GM18858 (cell line): Measurements from ENCODE around the gene ERP29.
"Not testable (repeated sequence)": the region's sequence is repeated elsewhere in the genome, so short reads cannot be mapped to it uniquely, and the experiment has no call there.

ENCODE experiments used
- ATAC-seq: cut with Tn5 transposase; IDR thresholded peaks from one replicate; pipeline ENCODE4 v1.9.1; 2021; ENCODE audit not compliant: unreplicated experiment

Gene ERP29

GRCh38 chr12:112000820-112001219, 12.4 kb upstream of the ERP29 start:
- ATAC-seq = no peak

- no peak for ATAC-seq
Observed at GRCh38 chr12:112001576-112001975, 11.7 kb upstream of the ERP29 start.

DNA sequence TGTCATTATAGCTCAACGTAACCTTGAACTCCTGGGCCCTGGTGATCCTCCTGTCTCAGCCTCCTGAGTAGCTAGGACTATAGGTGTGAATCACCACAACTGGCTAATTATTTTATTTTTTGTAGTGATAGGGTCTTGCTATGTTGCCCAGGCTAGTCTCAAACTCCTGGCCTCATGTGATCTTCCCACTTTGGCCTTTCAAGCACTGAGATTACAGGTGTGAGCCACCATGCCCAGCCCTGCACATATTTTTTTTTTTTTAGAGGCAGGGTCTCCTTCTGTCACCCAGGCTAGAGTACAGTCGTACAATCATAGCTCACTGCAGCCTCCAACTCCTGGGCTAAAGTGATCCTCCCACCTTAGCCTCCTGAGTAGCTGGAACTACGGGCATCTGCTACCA, 9.2 kb upstream of the ERP29 start:
- no peak for ATAC-seq

DNA sequence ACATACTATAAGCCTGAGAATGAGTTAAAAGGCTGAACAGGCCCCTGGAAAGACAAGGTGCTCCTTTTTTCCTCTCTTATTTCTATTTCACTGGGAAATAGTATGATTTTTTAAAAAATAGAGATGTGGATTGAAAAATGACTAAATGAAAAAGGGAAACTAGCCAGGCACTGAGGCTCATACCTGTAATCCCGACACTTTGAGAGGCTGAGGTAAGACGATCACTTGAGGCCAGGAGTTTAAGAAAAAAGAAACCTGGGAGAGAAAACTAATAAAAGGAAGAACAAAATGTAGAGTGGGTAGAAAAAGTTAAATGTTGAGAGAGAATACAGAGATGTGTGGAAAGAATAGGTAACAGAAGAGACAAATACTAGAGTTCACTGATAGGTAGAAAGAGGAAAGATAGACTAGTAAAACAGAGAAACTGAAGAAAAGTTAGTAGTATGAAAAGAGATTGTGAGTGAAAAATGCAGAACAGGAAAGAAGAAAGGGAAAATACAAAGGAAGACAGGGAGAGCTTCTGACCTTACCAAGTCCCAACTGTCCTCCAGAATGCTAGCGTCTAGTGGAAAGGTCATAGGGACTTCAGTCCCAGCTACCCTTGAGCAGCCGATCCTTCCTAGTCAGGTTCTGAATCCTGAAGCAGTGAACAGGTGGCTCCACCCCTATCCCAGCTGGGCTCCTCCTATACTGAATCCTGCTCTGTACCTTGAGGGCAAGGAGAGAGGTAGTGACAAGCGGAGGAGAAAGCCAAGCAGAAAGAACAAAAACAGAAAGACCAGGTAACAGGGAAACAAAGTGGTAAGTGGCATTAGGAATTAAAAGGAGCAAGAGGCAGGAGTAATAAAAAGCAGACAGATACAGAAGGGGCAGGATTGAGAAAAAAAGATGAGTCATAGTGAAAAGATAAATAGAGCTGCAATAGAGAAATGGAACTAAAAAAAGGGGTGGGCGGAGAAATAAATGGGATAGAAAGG, 7.5 kb upstream of the ERP29 start:
- no peak for ATAC-seq

DNA sequence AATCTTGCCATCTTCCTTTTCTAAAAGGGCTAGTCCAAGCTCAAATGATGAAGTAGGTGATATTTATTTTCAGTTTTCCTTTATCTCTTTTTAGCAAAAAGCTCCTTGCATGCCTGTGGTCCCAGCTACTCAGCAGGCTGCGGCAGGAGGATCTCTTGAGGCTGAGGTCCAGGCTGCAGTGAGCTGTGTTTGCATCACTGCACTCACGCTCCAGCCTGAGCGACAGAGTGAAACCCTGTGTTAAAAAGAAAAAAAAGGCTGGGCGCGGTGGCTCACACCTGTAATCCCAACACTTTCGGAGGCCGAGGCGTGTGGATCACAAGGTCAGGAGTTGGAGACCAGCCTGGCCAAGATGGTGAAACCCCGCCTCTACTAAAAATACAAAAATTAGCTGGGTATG, 5.3 kb upstream of the ERP29 start:
- ATAC-seq = no peak

DNA sequence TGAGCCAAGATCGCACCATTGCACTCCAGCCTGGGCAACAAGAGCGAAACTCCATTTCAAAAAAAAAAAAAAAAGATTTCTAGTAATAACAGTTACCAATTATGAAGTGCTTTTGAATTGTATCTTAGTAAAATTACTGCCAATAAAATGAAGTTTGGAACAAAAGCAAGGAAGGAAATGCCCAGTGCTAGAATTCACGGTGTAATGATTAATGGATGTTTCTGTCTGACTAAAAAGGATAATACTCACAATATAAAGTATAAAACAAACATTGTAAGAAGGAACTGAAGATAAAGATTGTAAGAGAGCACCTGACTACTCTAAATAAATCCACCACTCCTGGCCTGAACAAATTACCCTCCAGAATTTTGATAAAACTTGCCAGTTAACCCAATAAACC, 4.3 kb upstream of the ERP29 start:
- ATAC-seq = no peak

DNA sequence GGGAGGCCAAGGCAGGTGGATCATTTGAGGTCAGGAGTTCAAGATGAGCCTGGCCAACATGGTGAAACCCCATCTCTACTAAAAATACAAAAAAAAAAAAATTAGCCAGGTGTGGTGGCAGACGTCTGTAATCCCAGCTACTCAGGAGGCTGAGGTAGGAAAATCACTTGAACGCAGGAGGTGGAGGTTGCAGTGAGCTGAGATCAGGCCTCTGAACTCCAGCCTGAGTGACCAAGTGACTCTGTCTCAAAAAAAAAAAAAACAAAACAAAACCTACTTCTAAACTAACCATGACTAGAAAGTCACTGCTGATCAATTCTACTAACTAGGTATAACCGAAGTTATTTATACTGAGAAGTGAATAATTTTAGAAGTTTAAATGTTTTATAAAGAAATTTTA, 3.6 kb upstream of the ERP29 start:
- ATAC-seq = not testable (repeated sequence)

DNA sequence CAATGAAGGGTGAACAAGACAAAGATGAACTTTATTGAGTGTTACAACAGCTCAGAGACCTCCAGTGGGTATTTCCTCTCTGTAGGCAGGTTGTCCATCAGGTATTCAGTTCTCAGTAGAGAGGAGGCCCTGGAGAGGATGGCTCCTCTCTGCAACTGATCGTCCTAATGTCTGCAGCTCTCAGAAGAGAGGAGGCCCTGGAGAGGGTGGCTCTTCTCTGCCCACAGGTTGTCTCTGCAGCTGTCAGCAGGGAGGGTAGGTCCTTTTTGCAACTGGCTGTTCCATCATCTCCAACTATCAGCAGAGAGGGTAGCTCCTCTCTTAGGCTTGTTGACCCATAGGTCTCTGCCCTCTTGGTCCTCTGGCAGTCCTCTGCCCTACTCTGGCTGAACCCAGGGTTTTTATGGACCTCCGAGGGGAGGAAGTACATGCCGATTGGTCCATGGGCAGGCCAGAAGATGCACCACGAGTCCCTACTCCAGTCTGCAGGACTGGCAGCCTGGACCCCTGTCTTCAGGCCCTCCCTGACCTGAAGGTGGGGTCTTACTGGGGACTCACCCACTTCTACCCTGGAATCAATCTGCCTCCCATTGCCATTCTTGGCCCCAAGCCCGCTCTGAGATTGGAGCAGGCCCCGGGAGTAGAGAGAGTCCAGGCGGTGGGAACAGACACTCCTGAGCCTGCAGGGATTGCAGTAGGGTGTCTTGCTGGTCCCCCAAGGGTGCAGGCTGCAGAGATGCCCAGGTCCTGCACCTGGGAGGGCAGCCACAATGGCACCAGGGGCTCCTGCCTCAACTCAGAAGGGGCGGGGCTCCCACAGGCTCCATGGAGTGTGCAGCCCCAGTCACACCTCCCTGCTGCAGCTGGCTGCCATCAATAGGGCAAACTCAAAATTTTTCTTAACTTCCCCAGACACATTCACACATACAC, 2.5 kb upstream of the ERP29 start:
- no peak for ATAC-seq

- no peak for ATAC-seq
Observed at GRCh38 chr12:112011685-112012084, 1.5 kb upstream of the ERP29 start.

DNA sequence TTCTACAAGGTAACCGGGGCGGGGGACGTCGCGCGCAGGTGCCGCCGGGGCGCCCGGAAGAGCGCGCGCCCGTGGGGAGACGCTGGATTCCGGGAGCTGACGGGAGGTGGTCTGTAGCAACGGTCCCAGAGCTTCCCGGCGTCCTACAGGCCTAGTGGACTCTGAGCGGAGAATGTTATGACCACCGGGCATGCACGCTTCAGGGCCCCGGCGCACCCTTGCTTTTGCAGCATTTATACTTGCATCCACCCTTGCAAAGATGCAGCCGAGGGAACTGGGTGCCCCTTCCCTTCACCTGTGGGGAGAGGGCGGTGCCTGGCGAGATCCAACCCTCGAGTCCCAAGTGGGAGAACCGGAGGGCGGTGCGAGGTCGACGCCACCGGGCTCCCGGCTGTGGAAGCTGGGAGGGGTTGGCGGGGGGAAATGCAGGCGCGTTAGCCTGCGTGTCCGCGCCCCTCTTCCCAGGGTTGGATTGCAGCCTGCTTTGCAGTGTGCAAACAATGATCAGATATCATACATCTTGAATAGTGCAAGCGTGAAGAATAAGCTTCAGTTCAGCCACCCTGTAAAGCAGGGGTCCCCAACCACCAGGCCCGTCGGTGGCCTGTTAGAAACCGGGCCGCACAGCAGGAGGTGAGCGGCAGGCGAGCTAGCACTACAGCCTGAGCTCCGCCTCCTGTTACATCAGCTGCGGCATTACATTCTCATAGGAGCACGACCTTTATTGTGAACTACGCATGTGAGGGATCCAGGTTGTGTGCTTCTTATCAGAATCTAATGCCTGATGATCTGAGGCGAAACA, 576 bp downstream of the ERP29 start:
- ATAC-seq = no peak

GRCh38 chr12:112015938-112016337, 2.7 kb downstream of the ERP29 start:
- ATAC-seq = no peak

DNA sequence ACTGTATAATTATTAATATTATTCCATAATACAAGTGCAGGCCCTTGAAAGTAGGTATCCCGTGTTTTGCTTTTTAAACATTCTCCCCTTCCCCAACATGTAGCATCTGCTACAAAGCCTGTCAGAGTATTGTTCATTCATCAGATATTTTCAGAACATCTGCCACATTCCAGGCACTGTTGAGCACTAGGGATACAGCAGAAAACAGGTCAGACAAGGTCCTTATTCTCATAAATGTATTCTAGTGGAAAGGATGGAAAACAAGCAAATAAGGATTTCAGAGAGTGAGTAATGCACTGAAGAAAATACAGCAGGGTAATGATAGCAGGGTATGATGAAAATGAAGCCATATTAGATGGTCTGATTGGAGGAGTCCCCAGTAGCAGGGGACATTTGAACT, 3.8 kb downstream of the ERP29 start:
- ATAC-seq = no peak

DNA sequence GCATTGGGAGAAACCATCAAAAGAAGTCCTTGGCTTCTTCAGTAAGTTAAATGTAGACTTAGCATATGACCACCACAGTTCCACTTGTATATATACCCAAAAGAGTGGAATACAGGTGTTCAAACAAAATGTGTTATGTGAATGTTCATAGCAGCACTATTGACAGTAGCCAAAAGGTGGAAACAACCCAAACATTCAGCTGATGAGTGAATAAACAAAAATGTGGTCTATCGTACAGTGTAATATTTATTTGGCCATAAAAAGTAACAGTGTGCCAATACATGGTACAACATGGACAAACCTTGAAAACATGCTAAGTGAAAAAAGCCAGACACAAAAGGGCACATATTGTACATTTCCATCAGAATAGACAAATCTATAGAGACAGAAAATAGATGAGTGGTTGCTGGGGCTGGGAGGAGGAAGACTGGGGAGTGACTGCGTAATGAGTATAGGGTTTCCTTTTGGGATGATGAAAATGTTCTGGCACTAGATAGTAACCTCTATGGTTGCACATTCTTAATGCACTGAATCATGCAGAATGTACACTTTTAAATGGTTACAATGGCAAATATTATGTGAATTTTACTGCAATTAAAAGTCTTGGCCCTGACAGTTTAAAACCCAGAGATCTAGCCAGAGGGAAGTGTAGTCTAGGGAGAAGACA, 5.5 kb downstream of the ERP29 start:
- no peak for ATAC-seq

DNA sequence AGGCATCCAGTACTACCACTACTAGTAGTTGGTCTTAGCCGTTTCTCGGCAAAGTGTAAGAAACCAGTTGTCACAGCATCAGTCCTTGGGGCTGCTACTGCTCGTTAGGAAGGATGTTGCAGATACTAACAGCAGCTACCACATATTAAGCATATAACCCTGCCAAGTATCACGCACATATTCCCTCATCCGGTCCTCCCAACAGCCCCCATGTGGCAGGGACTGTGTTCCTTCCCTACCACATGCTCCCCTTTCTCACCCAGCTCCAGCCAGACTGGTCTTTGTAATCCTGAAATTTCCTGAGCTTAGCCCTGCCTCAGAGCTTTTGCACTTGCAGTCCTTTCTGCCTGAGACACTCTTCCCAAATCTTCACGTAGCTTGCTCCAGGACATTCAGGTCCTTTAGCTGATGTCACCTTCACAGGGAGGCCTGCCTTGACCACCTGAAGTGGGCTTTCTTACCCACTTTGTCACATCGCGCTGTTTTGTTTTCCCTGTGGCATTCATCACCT, 7.8 kb downstream of the ERP29 start:
- ATAC-seq = no peak

- no peak for ATAC-seq
Observed at GRCh38 chr12:112022241-112023016, 9.2 kb downstream of the ERP29 start.

- ATAC-seq = no peak
Observed at GRCh38 chr12:112023759-112024396, 10.7 kb downstream of the ERP29 start.

DNA sequence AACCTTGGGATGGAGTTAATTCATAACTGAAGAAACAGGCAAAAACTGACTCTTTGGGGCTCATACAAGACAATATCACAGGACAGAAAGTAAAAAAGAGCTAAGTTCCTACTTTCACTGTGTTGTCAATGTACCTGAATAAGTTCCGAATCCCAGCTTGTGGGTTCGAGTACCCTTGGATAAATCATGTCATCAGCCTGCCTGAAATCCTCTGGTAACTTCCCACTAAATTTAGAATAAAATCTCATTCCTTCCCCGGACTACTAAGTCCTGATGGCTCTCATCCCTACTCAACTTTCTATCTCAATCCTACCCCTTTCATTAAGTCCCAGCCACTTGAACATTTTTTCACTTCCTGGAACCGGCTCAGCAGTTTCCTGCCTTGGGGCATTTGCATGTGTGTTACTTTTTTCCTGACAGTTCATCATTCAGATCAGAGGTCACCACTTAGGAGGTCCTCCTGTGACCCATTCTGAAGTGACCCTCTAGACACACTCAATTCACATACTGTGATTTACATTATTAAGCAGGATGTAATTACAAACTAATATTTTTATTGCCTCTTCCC, 12.7 kb downstream of the ERP29 start:
- no peak for ATAC-seq

GRCh38 chr12:112029301-112029700, 16.1 kb downstream of the ERP29 start:
- ATAC-seq = no peak

GRCh38 chr12:112031472-112031871, 18.2 kb downstream of the ERP29 start:
- no peak for ATAC-seq
